ENCODE results near the gene OSBPL7. TPM values are rescaled to one million over a fixed set of nuclear protein-coding genes. Genes with fewer than 3 reads are reported as not detected.
"Not testable (repeated sequence)": the region's sequence is repeated elsewhere in the genome, so short reads cannot be mapped to it uniquely, and the experiment has no call there.

OSBPL7 gene
- polyA plus RNA-seq, 3 donors, result 1.6 to 17.3 (median 1.6) TPM

GRCh38 chr17:47774331-47774730 lies 47.3 kb downstream of the OSBPL7 start:
- intact Hi-C loops (cut with micrococcal nuclease), result no loop called here
- 86% methylated on average over 3 of the region's 4 CpGs for WGBS (ENCODE audit: insufficient coverage)
- DNase-seq, result no peak
- H3K4me3 Mint-ChIP-seq, result no peak overlapping the region
- H3K36me3 Mint-ChIP-seq, result peaks cover 0 to 1% of the 10 kb centered on the region in 2 donors
- no peak overlapping the region for H3K27ac ChIP-seq (ENCODE audit: low read depth in 1 of 2, low read length in 2 of 2)
- no peak overlapping the region for H3K27ac Mint-ChIP-seq
- no peak overlapping the region for H3K4me3 ChIP-seq (replicated peaks in 1 of 3; ENCODE audit: low read depth in 2 of 3, low read length in 3 of 3)
- no peak for TF ChIP-seq CTCF (IDR thresholded peaks at IDR 0.05)
- peaks cover 0 to 8% of the 10 kb centered on the region in 2 donors for H3K4me1 ChIP-seq (ENCODE audit: control insufficient read depth in 1 of 2, insufficient read depth in 2 of 2, low read length in 2 of 2)
- no peak overlapping the region for H3K4me2 ChIP-seq (replicated peaks; ENCODE audit: extremely low read depth, low read length, poor library complexity, severe bottlenecking)
- H3K4me1 Mint-ChIP-seq, result peaks cover 6% of the 10 kb centered on the region
- H3K79me2 ChIP-seq (ENCODE audit: insufficient read depth, low read length), result no peaks in the 10 kb centered on the region
- peaks cover 0 to 6% of the 10 kb centered on the region in 2 donors for H3K9me3 ChIP-seq (replicated peaks in 1 of 2; ENCODE audit: control insufficient read depth in 1 of 2, insufficient read depth in 1 of 2, low read length in 2 of 2)
- H3K9me3 Mint-ChIP-seq, result peaks cover 0 to 15% (median 8%) of the 10 kb centered on the region in 7 donors
- no peak overlapping the region for H2AFZ ChIP-seq (ENCODE audit: insufficient read depth, low read depth, low read length, poor library complexity, severe bottlenecking)
- peaks cover 15 to 36% of the 10 kb centered on the region in 2 donors for H3K27me3 ChIP-seq (ENCODE audit: control insufficient read depth in 2 of 2, insufficient read depth in 2 of 2, low read length in 2 of 2)
- no peaks in the 10 kb centered on the region for H4K20me1 ChIP-seq (ENCODE audit: insufficient read depth, low read length)
- peaks cover 39 to 53% (median 48%) of the 10 kb centered on the region in 3 donors for H3K27me3 Mint-ChIP-seq (ENCODE audit: low read depth in 3 of 3)
- no peak overlapping the region for H3K9ac ChIP-seq (ENCODE audit: insufficient read depth, low read length, poor library complexity, severe bottlenecking)
- no peaks in the 10 kb centered on the region for H3K36me3 ChIP-seq (replicated peaks in 1 of 2; ENCODE audit: control insufficient read depth in 1 of 2, insufficient read depth in 2 of 2, low read length in 2 of 2)

GRCh38 chr17:47773649-47774048 lies 47.9 kb downstream of the OSBPL7 start:
- H3K9me3 ChIP-seq (replicated peaks in 1 of 2; ENCODE audit: control insufficient read depth in 1 of 2, insufficient read depth in 1 of 2, low read length in 2 of 2); H3K36me3 Mint-ChIP-seq; H3K4me1 Mint-ChIP-seq; H3K9ac ChIP-seq (ENCODE audit: insufficient read depth, low read length, poor library complexity, severe bottlenecking); H3K4me1 ChIP-seq (ENCODE audit: control insufficient read depth in 1 of 2, insufficient read depth in 2 of 2, low read length in 2 of 2); H3K4me3 ChIP-seq (replicated peaks in 1 of 3; ENCODE audit: low read depth in 2 of 3, low read length in 3 of 3); H3K27ac ChIP-seq (ENCODE audit: low read depth in 1 of 2, low read length in 2 of 2); H3K4me2 ChIP-seq (replicated peaks; ENCODE audit: extremely low read depth, low read length, poor library complexity, severe bottlenecking); H3K36me3 ChIP-seq (replicated peaks in 1 of 2; ENCODE audit: control insufficient read depth in 1 of 2, insufficient read depth in 2 of 2, low read length in 2 of 2); H3K4me3 Mint-ChIP-seq; H3K27ac Mint-ChIP-seq; H4K20me1 ChIP-seq (ENCODE audit: insufficient read depth, low read length); H2AFZ ChIP-seq (ENCODE audit: insufficient read depth, low read depth, low read length, poor library complexity, severe bottlenecking); intact Hi-C loops (cut with micrococcal nuclease); H3K79me2 ChIP-seq (ENCODE audit: insufficient read depth, low read length): not testable (repeated sequence)
- WGBS (ENCODE audit: insufficient coverage), result 100% methylated on average over 1 of the region's 9 CpGs
- peaks cover 14 to 30% of the 10 kb centered on the region in 2 donors for H3K27me3 ChIP-seq (ENCODE audit: control insufficient read depth in 2 of 2, insufficient read depth in 2 of 2, low read length in 2 of 2)
- peaks cover 0 to 15% (median 8%) of the 10 kb centered on the region in 7 donors for H3K9me3 Mint-ChIP-seq
- peak; percentile 15 to 73 (median 35) for DNase-seq
- peaks cover 33 to 47% (median 43%) of the 10 kb centered on the region in 3 donors for H3K27me3 Mint-ChIP-seq (ENCODE audit: low read depth in 3 of 3)
